Measurements from ENCODE around the gene SLC4A8. TPM values are rescaled to one million over a fixed set of nuclear protein-coding genes. Genes with fewer than 3 reads are reported as not detected.

SLC4A8 gene
- total and polyA plus RNA-seq, 2 donors (not counting 3 experiments of a cell fraction or from before 2014, with no cell fraction given): 4.7 to 9.7 TPM

DNA sequence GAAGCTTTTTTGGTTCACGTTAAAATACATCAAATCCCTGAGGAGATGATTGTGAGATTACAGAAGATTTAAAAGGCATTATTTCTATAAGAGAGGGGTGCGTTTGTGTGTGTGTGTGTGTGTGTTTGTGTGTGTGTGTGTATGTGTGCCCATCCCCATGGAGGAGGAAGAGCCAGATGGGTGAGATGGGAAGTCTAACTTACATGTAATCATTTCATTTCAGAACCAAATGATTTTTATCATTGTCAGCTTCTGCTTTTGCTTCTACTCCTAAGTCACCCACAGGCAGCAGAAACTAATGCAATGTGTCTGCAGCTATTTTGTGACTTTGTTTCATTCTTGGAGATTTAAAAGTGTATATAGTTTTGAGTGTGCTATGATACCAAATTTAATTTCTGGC, 68.7 kb downstream of the SLC4A8 start:
- BruUV-seq (replicated peaks): no TSS peak

DNA sequence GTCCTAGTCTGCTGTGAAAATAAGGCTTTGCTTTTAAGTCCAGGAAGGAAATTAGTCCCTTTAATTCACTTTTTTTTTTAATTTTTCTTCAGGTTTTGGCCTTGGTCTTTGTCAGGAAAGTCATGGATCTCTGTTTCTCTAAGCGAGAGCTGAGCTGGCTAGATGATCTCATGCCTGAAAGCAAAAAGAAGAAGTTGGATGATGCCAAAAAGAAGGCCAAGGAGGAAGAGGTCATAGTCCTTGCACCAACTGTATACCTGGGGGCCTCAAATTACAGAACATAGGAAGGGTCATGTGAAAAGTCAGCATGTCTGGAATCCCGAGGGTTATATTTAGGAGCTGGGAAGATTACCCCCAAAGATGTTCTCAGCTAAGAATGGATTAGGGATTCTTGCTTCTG, 72.3 kb downstream of the SLC4A8 start:
- Histone ChIP-seq H3K9me3 (replicated peaks; ENCODE audit: control insufficient read depth, insufficient read depth, low read length) (no peaks in the 10 kb centered on the region), H3K9me1 (replicated peaks; ENCODE audit: control insufficient read depth, extremely low read depth, insufficient read depth, low read length) (no peaks in the 10 kb centered on the region), H2AFZ (ENCODE audit: low read depth, low read length) (no peak overlapping the region), H4K20me1 (replicated peaks; ENCODE audit: control insufficient read depth, extremely low read depth, insufficient read depth, low read length) (no peaks in the 10 kb centered on the region), H3K79me2 (ENCODE audit: control insufficient read depth, insufficient read depth, low read length) (no peaks in the 10 kb centered on the region), H3K9ac (replicated peaks; ENCODE audit: extremely low read depth, insufficient read depth, low read length) (no peak overlapping the region), H3K4me3 (replicated peaks in 1 of 3; ENCODE audit: insufficient read depth in 1 of 3, low read depth in 1 of 3, low read length in 3 of 3) (no peak overlapping the region), H3K27me3 (ENCODE audit: control insufficient read depth in 2 of 2, insufficient read depth in 2 of 2, low read length in 2 of 2) (no peaks in the 10 kb centered on the region), H3K4me2 (ENCODE audit: insufficient read depth, low read length) (no peak overlapping the region), H3K27ac (ENCODE audit: insufficient read depth, low read depth, low read length) (no peak overlapping the region), H3K36me3 (ENCODE audit: control insufficient read depth in 2 of 2, extremely low read depth in 1 of 2, insufficient read depth in 2 of 2, low read length in 2 of 2) (no peaks in the 10 kb centered on the region), H3K4me1 (ENCODE audit: control insufficient read depth, extremely low read depth, insufficient read depth, low read length) (no peaks in the 10 kb centered on the region)
- intact Hi-C loops (cut with micrococcal nuclease) (no loop called here), dilution Hi-C loops (cut with MboI; ENCODE audit: extremely low pct_ligation_motif_present, low sequenced_read_pairs) (no loop called here)
- no peak for DNase-seq (ENCODE audit: low read depth, low spot score)
- TF ChIP-seq FOS (IDR thresholded peaks at IDR 0.05; ENCODE audit: borderline replicate concordance, insufficient read depth, low read length): no peak
- TF ChIP-seq MYC (IDR thresholded peaks at IDR 0.05; ENCODE audit: low read depth, low read length): no peak
- no peak for TF ChIP-seq JUN (IDR thresholded peaks at IDR 0.05; ENCODE audit: borderline replicate concordance, insufficient read depth, insufficient read length, low read depth)
- TF ChIP-seq, protein P1, sequence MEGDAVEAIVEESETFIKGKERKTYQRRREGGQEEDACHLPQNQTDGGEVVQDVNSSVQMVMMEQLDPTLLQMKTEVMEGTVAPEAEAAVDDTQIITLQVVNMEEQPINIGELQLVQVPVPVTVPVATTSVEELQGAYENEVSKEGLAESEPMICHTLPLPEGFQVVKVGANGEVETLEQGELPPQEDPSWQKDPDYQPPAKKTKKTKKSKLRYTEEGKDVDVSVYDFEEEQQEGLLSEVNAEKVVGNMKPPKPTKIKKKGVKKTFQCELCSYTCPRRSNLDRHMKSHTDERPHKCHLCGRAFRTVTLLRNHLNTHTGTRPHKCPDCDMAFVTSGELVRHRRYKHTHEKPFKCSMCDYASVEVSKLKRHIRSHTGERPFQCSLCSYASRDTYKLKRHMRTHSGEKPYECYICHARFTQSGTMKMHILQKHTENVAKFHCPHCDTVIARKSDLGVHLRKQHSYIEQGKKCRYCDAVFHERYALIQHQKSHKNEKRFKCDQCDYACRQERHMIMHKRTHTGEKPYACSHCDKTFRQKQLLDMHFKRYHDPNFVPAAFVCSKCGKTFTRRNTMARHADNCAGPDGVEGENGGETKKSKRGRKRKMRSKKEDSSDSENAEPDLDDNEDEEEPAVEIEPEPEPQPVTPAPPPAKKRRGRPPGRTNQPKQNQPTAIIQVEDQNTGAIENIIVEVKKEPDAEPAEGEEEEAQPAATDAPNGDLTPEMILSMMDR (IDR thresholded peaks at IDR 0.05; ENCODE audit: extremely low read depth in 1 of 2, insufficient read depth in 1 of 2, low read depth in 1 of 2, low read length in 2 of 2): no peak
- TF ChIP-seq POLR2A (IDR thresholded peaks at IDR 0.05; ENCODE audit: low read depth, low read length): no peak
- TF ChIP-seq, protein P2, sequence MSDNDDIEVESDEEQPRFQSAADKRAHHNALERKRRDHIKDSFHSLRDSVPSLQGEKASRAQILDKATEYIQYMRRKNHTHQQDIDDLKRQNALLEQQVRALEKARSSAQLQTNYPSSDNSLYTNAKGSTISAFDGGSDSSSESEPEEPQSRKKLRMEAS (IDR thresholded peaks at IDR 0.05; ENCODE audit: insufficient read depth, insufficient read length): no peak
- TF ChIP-seq EZH2 (IDR thresholded peaks at IDR 0.05; ENCODE audit: borderline replicate concordance, low read depth, low read length, severe bottlenecking): no peak
- TF ChIP-seq POLR2AphosphoS5 (IDR thresholded peaks at IDR 0.05; ENCODE audit: insufficient read depth, low read depth, low read length): no peak
- TF ChIP-seq GATA2 (IDR thresholded peaks at IDR 0.05; ENCODE audit: insufficient read depth, insufficient read length, low read depth, low read length): no peak
- ChIA-PET POLR2A (no interaction called here), CTCF (interaction anchor here (1.2 to 1.9 kb wide), 2 partner anchors 14 to 378 kb away, joined by 3 to 5 read pairs; no protein-coding TSS in a partner anchor)
- FAIRE-seq: no peak
- BruUV-seq (replicated peaks): no TSS peak

More for the DNA sequence above, 68.7 kb downstream of the SLC4A8 start:
- H3K4me1 ChIP-seq (ENCODE audit: control insufficient read depth, extremely low read depth, insufficient read depth, low read length): no peaks in the 10 kb centered on the region
- DNase-seq (ENCODE audit: low read depth, low spot score): no peak
- dilution Hi-C loops (cut with MboI; ENCODE audit: extremely low pct_ligation_motif_present, low sequenced_read_pairs): no loop called here
- H3K4me3 ChIP-seq (replicated peaks in 1 of 3; ENCODE audit: insufficient read depth in 1 of 3, low read depth in 1 of 3, low read length in 3 of 3): no peak overlapping the region
- H3K36me3 ChIP-seq (ENCODE audit: control insufficient read depth in 2 of 2, extremely low read depth in 1 of 2, insufficient read depth in 2 of 2, low read length in 2 of 2): no peaks in the 10 kb centered on the region
- no peaks in the 10 kb centered on the region for H3K79me2 ChIP-seq (ENCODE audit: control insufficient read depth, insufficient read depth, low read length)
- POLR2A ChIA-PET: no interaction called here
- H4K20me1 ChIP-seq (replicated peaks; ENCODE audit: control insufficient read depth, extremely low read depth, insufficient read depth, low read length): no peaks in the 10 kb centered on the region
- no peak overlapping the region for H3K27ac ChIP-seq (ENCODE audit: insufficient read depth, low read depth, low read length)
- no peak overlapping the region for H3K9ac ChIP-seq (replicated peaks; ENCODE audit: extremely low read depth, insufficient read depth, low read length)
- CTCF ChIA-PET: interaction anchor here (1.3 kb wide), 1 partner anchor 330 kb away, joined by 4 read pairs; no protein-coding TSS in a partner anchor
- H3K4me2 ChIP-seq (ENCODE audit: insufficient read depth, low read length): no peak overlapping the region
- intact Hi-C loops (cut with micrococcal nuclease): no loop called here
- no peaks in the 10 kb centered on the region for H3K9me1 ChIP-seq (replicated peaks; ENCODE audit: control insufficient read depth, extremely low read depth, insufficient read depth, low read length)
- no peak overlapping the region for H2AFZ ChIP-seq (ENCODE audit: low read depth, low read length)
- TF ChIP-seq MYC (IDR thresholded peaks at IDR 0.05; ENCODE audit: low read depth, low read length) (no peak), GATA2 (IDR thresholded peaks at IDR 0.05; ENCODE audit: insufficient read depth, insufficient read length, low read depth, low read length) (no peak)
- FAIRE-seq: no peak
- no peaks in the 10 kb centered on the region for H3K9me3 ChIP-seq (replicated peaks; ENCODE audit: control insufficient read depth, insufficient read depth, low read length)
- no peaks in the 10 kb centered on the region for H3K27me3 ChIP-seq (ENCODE audit: control insufficient read depth in 2 of 2, insufficient read depth in 2 of 2, low read length in 2 of 2)
